ENCODE data around the gene PRRC2A.

Gene PRRC2A

DNA sequence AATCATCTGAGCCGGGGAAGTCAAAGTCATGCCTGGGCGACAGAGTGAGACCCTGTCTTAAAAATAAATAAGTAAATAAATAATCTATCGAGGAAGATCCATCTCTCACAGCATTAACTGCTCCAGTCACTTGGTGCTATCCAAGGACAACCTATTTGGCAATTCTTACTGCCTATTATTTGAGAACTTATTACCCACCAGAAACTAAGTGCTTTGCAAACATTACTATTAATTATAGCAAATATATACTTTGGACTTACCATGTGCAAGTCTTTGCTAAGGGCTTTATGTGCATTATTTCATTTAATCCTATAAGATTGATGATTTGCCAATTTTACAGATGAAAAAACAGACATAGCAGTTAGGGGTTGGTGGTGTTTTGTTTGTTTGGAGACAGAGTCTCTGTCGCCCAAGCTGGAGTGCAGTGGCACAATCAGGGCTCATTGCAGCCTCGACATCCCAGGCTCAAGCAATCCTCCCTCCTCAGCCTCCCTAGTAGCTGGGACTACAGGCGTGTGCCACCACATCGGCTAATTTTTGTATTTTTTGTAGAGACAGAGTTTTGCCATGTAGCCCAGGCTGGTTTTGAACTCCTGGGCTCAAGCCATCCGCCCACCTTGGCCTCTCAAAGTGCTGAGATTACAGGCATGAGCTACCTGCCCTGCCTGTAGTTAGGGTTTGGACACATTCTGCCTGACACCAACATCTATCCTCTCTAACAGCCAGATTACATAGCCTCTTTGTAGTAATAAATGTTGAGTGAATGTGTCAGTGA lies 34.2 kb downstream of the PRRC2A start:
- no peak for DNase-seq

DNA sequence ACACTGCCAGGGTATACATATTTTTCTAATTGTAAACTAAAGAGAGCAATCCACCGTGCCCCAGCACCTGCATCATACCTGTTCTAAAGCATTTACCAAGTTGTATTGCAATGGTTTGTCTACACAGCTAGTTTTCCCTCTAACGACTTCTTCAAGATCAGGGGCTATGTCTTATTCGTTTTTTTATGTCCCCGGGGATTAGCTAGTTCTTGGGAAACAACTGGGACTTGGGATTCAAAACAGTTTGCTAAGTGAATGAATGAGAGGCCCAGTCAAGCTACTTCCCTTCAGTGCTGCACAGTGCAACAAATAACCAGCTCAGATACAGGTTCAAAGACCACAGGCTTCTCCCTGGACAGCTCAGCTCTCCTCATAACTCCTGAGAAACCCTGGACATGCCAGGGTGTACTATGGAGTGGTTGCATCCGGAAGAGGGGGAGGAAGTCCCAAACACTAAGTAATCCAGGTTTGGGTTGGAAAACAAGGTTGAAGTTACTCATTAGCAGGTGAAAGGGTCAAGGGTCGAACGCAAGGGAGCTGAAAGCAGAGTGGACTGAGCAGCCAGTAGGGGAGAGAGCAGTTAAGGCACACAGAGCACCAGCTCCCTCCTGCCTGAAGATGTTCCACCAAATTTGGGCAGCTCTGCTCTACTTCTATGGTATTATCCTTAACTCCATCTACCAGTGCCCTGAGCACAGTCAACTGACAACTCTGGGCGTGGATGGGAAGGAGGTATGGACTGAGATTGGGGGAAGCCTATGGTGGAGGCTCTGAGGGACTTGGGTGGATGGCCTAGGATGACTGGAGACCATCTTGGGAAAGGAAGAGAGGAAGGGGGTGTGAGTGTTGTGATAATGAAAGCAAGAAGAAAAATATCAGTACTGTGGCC lies 35.1 kb downstream of the PRRC2A start, which contains the start of gene APOM:
Gene APOM (plus strand): TSS at position 546 of the 889 bp plus-strand sequence. CDS start 73 bp downstream, at position 619.
- no peak for DNase-seq

DNA sequence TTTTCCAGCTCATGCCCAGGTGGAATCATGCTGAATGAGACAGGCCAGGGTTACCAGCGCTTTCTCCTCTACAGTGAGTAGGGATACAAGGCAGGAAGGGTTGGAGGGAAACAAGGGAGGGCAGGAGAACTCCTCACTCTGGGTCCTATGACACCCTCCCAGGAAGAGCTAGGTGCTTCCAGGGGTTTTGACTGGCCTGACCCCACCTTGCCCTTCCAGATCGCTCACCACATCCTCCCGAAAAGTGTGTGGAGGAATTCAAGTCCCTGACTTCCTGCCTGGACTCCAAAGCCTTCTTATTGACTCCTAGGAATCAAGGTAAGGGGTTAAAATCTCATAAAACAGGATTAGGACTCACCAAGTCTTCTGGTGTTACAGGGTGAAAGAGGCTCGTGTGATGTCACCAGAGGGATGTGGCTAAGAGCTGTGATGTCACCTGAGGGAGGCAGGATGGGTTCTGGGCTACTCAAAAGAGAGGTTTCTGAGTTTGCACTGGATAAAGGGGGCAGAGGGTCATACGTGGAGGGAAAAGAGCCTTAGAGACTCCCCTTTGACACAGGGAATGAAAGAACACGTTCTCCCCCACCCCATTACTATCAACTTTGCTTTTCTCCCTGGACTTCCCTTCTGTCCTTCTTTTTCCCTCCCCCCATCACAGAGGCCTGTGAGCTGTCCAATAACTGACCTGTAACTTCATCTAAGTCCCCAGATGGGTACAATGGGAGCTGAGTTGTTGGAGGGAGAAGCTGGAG lies 37.1 kb downstream of the PRRC2A start:
- DNase-seq: no peak

DNA sequence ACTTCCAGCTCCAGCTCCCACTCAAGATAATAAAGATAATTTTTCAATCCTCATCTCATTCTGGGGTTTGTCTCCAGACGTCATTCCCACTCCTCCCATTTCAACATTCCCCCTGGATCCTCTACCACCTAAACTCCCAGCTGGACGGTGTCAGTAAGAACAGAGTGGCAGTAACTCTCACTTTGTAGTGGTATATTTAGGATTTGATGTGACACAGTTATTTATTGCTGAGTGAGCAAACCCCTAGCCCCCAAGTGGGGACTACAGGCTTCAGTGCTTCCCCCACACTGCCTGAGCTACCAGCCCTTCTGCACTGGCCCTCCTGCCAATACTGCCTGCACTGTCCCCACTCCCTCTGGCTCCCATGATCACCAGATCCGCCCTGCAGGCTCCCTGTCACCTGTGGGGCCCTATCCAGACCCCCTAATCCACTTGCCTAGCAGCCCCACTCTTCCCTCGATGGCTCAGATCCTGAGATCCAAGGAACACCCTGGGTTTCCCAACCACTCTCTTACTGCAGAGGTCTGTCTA lies 37.7 kb downstream of the PRRC2A start:
- DNase-seq: no peak

DNA sequence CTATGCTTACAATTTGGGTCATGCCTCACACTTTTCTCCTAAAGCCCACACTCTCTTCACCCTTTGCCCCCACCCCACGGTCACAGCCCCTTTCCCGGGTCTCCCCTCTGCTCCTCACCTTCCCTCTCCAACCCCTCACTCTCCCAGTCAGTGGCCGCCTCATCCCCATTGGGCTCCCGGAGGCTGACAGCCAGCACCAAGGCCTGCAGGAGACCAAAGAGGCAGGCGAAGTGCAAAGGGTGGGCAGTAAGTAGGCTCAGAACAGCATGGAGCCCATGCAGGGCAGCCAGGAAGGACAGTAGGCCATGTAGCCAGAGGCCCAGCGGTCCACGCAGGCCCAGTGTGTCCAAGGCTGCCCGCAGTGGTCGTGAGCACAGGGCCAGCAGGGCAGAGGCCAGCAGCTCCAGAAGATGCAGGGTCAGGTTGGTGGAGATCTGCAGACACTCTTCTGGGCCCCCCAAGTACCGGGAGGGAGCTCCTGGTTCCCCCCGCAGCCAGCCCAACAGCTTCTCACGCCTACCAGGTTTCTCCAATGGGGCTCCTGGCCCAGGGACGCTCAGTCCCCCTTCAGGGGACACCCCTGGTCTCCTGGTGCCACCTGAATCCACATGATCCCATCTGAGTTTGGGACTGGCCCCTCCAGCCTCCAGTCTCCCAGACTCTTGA lies 38.6 kb downstream of the PRRC2A start:
- DNase-seq: no peak

DNA sequence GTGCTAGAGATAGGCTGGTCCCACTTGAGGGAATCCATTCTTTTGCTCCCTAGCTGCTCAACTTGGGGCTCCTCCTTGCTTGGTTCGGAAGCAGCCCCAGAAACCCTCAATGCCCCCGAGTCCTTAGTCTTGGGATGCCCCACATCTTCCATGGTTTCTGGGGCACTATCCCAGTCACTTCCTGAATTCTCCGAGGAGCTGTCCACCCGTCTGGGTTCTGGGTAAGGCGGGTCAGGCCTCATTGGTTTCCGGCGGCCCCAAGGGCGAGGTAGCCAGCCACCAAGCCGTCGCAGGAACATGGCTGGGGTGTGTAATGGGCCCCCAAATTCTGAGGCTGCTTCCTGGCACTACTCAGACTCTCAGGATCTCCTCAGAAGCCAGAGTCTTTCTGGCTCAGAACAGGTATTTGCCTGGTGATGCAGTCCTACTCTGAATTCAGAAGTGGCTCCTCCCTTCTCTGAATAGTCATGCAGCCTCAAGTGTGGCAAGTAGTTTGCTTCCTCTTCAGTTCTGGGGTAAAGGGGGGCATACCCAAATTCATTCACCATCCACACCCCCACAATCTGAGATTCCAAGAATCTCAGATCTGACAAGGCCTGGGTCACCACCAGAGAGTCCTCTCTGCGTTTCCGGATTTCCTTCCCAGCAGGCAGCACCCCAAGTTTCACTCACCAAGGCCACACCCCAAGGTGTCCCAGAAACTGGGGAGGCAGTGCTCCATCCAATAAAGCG lies 39.3 kb downstream of the PRRC2A start:
- DNase-seq: no peak

DNA sequence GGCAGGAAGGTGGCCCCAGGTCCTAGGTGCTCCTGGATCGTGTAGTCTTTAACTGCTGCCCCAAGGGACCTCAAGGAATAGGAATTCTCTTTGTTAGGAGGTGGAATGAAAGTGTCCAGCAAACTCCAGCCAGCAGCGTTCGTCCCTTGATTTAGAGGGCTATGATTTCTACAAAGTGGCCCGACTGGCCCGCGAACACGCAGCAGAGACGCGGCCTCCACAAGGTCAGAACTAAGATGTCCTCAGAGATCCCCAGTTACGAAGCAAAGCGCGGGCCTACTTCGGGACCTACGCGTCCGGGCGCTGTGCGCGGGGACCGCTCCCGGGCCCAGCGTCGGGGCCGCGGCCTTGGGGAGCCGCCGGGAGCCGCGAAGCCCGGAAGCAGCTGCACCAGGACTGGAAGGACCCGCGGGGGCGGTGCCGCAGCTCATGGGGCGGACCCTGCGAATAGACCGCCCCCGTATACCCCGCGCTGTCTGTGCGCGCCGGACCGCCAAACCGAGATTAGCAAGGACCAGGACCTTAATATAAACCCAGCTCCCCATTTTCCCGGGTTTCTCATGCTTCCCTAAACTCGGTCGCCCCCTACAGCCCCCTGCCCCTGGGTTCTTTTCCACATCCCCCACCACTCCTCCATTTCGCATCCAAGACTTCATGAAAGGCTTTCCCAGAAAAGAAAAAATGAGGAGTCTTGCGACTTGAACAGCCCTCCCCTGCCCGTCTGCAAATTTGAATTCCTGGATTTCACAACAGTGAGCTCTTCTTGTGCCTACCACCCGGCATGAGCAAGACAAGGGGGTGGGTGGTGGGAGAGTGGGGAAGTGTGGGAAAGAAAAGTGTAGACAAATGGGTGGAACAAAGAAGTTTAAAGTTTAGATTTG lies 40.1 kb downstream of the PRRC2A start, which contains the start of gene C6orf47:
Gene C6orf47 (minus strand): TSS at position 398 of the 881 bp plus-strand sequence. CDS start 831 bp downstream, outside the sequence.
- peak; percentile 52 for DNase-seq

DNA sequence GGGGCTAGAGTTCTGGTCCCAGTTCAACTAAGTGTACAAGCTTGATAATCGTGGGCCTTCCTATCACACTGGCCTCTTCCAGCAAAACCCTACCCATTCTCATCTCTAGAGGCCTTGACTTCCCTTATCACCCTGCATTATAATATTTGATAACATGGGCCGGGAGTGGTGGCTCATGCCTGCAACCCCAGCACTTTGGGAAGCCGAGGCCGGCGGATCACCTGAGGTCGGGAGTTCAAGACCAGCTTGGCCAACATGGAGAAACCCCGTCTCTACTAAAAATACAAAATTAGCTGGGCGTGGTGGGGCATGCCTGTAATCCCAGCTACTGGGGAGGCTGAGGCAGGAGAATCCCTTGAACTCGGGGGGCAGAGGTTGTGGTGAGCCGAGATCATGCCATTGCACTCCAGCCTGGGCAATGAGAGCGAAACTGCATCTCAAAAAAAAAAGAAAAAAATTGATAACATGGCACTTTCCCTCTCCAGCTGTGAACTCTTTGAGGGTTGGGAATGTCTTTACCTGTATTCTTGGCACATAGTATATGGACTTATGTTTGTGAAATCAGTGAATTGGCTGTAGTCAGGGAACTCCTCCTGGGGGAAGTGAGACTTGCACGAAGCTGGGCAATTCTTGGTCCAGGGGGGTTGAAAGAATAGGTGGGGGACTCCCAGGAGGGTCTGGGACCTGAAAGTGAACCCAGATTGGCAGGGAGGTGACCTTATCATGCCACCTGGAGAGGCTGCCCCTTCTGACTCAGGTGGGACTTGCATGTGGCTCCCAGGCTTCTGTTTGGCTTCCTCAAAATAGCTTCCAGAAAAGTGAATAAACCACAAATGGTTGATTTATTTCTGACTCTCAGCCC lies 41.0 kb downstream of the PRRC2A start:
- DNase-seq: no peak

DNA sequence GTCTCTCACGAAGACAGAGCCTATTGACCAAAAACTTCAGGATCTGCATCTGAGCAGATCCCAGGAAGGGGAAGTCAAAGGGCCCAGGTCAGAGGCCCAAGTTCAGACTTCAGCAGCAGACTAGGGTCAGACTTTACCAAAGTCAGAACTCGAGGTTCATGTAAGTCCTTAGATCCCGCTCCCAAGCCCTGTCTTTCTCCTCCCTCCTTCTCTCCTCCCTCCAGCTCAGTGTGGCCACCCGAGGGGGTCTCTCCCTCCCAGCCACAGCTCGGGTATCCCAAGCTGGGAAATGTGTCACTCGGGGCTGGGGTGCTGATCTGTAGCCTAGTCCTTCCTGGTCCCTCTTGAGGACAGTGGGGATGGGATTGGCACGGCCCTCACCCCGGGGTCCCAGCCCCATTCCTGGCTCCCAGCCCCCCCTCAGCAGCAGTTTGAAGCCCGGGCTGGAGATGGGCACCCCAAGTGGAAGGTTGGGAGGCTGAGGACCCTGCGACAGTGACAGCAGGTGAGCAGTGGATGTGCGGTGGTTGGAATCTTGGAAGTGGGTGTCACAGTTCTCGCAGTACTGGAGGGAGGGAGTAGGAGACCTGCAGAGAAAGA lies 41.7 kb downstream of the PRRC2A start:
- DNase-seq: no peak

DNA sequence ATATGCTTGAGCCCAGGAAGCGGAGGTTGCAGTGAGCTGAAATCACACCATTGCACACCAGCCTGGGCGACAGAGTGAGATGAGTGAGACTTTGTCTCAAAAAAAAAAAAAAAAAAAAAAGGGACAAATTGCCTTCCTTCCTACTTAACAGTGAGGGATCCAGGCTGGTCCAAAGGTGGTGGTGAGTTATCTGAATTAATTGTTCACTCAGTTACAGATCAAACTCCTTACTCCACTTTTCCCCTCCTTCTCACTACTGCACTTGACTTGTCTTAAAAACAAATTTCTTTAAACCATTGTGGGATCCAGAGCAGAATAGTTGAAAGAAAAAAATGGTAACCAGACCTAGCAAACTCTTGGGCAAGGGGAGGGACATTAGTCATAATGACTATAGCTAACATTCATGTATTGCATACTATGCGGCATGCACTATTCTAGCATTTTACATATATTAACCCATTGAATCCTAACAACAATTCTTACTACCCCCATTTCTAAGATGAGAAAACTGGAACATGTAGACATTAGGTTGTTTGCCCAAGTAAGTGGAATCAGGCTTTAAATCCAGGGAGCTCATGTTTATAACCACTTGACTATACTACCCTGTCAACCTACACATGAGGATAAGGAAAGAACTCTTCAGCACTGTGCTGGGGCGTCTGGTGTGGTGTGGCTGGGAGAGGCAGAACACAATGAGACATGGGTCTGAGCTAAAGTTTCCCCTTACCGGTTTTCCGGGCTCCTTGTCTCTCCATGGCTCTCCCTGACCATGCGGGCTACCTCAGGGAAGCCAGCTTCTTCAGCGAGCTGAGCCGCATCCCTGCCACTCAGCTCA lies 42.8 kb downstream of the PRRC2A start:
- no peak for DNase-seq

DNA sequence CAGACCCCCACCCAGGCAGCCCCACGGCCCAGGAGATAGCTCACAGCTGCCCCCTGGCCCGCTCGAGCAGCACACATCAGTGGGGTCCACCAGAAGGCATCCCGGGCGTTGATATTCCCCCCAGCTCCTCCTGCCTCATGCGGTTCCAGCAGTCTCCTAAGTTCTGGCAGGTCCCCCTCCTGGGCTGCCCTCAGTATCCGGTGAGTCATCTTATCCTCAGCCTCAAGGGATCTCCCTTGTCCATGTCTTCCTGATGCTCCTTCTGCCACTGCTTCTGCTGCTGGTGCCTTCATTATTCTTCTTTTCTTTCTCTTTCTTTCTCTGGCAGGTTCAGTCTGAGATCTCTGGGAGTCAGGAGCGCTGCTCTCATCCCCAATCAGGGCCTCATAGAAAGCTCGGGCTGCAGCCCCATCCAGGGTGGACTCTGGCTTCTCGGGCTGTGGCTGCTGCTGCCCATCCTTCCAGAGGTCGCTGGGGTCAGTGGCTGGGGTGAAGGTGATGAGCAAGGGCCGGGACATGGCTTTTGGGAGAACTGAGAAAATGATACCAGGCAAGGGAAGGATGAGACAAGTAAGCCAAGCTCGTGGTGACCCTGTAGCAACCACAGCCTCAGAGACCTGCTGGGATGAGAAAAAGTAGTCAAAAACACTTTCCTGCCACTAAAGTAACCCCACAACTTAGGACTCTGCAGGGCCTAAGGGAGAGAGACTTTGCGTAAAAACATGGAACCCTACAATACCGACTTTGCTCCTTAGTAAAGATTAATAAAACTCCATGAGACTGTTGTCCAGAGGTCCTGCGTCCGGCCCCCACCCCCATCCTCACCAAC lies 43.7 kb downstream of the PRRC2A start:
- DNase-seq: no peak

DNA sequence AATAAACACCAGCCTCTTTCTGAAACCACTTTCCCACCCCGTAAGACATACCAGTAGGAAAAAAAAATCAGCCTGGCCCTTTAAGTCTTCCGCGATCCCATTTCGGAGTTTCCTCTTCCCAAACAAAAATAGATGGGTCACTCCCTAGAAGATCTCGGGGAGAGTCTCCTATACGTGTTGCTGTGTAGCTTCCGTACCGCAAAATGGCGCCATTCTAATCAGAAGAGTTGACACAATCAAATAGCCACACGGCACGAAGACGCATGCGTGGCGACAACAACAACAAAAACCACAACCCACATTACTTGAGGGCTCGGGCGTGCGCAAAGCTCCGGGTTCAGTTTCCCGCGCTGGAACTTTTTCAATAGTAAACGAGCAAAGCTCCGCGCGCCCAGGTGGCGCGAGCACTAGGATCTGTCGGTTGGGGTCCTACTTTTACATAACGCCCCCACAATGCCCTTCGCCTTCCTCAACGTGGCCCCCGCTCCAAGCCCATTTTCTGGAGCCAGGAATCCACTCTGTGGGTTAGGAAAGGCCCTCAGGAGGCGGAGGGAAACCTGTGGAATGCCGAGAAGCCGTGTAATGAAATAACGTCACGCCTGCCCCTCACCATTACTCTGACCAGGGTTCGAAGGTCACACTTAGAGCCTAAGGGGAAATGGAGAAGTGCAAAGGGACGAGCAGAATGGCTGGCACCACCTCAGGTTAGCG lies 44.4 kb downstream of the PRRC2A start, which contains the start of gene GPANK1:
Gene GPANK1 (minus strand): TSS at position 208 of the 711 bp plus-strand sequence. CDS start 519 bp downstream, outside the sequence.
- DNase-seq: peak; percentile 91

DNA sequence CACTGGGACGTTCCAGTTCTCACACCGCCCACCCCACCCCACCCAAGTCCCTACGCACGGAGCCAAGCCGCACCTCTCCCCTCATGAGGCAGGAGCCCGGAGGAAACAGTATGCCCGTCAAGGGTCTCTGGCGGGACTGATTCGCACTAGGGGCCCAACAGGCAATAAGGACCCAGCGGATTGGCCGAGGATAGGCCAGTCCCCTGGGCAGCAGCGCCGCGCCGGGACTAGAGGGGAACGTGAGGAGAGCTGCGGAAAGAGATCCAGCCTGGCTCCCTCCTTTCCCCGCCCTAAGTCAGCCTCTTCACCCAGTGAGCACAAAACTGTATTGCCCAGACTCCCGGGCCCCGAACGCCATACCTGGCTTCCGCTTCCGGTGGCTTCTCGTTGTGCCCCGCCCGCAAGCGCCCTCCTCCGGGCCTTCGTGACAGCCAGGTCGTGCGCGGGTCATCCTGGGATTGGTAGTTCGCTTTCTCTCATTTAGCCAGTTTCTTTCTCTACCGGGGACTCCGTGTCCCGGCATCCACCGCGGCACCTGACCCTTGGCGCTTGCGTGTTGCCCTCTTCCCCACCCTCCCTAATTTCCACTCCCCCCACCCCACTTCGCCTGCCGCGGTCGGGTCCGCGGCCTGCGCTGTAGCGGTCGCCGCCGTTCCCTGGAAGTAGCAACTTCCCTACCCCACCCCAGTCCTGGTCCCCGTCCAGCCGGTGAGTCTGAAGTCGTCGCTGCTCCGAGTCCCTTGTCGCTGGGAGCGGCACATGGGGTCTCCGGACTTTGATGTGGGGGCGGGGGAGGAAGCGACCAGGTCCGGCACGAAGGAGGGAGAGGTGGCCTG lies 45.2 kb downstream of the PRRC2A start, which contains the start of gene CSNK2B:
Gene CSNK2B (plus strand): TSS at position 580 of the 836 bp plus-strand sequence. CDS start 752 bp downstream, outside the sequence.
- peak; percentile 93 for DNase-seq

DNA sequence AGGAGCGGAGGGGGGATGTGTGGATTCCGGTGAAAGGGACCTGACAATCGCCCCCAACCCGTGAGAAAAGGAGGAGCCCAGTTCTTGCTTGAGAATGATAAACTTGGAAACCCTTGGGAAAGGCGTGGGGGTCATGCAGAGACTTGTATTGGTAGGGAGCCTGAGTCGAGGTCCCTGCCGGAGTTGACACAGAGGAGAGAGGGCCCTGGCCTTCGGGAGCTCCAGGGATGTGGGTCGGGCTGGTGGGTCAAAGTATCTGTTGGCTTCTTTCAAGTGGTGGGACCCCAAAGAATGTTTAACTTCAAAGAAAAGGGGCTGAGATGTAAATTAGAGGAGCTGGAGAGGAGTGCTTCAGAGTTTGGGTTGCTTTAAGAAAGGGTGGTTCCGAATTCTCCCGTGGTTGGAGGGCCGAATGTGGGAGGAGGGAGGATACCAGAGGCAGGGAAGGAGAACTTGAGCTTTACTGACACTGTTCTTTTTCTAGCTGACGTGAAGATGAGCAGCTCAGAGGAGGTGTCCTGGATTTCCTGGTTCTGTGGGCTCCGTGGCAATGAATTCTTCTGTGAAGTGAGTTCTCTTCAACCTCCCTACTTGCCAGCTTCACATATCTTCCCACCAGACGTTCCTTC lies 45.9 kb downstream of the PRRC2A start:
- DNase-seq: no peak

DNA sequence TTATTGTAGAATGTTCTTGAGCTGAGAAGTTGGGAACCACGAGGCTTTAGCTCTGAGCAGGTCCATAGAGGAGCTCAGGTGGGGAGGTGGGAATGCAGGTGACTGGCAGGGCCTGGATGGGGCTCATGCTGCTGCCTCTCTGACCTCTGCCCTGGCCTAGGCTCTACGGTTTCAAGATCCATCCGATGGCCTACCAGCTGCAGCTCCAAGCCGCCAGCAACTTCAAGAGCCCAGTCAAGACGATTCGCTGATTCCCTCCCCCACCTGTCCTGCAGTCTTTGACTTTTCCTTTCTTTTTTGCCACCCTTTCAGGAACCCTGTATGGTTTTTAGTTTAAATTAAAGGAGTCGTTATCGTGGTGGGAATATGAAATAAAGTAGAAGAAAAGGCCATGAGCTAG lies 49.2 kb downstream of the PRRC2A start, which contains the start of gene LY6G5B:
Gene LY6G5B (plus strand): TSS at position 301 of the 400 bp plus-strand sequence. CDS start 975 bp downstream, outside the sequence.
- DNase-seq: no peak
